Smooth muscle cell (in vitro differentiated cells): ENCODE results near the gene XIRP1. TPM values are rescaled to one million over a fixed set of nuclear protein-coding genes. Genes with fewer than 3 reads are reported as not detected.

Experiments used
- DNase-seq: peaks from one replicate; lab custom pipeline; 2025; ENCODE audit not compliant: unreplicated experiment; lab: John Stamatoyannopoulos, UW
- H2AFZ ChIP-seq: fragments of 200-600 bp; sonication (generic); 2 replicates; pipeline ENCODE4 v1.6.0; 2016; ENCODE audit warnings: antibody characterized with exemption, low read depth, mild to moderate bottlenecking
- H3F3A ChIP-seq: fragments of 200-600 bp; sonication (generic); 2 replicates; pipeline ENCODE4 v1.6.0; 2017; ENCODE audit warnings: antibody characterized with exemption, low read depth
- H3K27ac ChIP-seq: fragments of 200-600 bp; sonication (generic); 2 replicates; pipeline ENCODE4 v1.5.1; 2016; ENCODE audit warnings: low read depth, mild to moderate bottlenecking
- H3K27me3 ChIP-seq: fragments of 200-600 bp; sonication (generic); 2 replicates; pipeline ENCODE4 v1.6.1; 2016; ENCODE audit warnings: low read depth, mild to moderate bottlenecking
- H3K36me3 ChIP-seq: fragments of 200-600 bp; sonication (generic); 2 replicates; pipeline ENCODE4 v1.5.1; 2016; ENCODE audit warnings: low read depth
- H3K4me1 ChIP-seq: fragments of 200-600 bp; sonication (generic); 2 replicates; pipeline ENCODE4 v1.5.1; 2016; ENCODE audit warnings: low read depth
- H3K4me2 ChIP-seq: fragments of 200-600 bp; sonication (generic); 2 replicates; pipeline ENCODE4 v1.6.0; 2016; ENCODE audit warnings: mild to moderate bottlenecking
- H3K4me3 ChIP-seq: fragments of 200-600 bp; sonication (generic); 2 replicates; pipeline ENCODE4 v1.5.1; 2016; ENCODE audit warnings: mild to moderate bottlenecking
- H3K79me2 ChIP-seq: fragments of 200-600 bp; sonication (generic); 2 replicates; pipeline ENCODE4 v1.6.0; 2016; ENCODE audit warnings: low read depth, mild to moderate bottlenecking
- H3K9ac ChIP-seq: fragments of 200-600 bp; sonication (generic); 2 replicates; pipeline ENCODE4 v1.6.0; 2016; ENCODE audit warnings: low read depth
- H3K9me3 ChIP-seq: fragments of 200-600 bp; sonication (generic); replicated peaks from 2 replicates; pipeline ENCODE4 v1.5.1; 2016; ENCODE audit warnings: low read depth
- H4K20me1 ChIP-seq: fragments of 200-600 bp; sonication (generic); 2 replicates; pipeline ENCODE4 v1.6.0; 2016; ENCODE audit warnings: low read depth
- CTCF ChIP-seq: fragments of 200-600 bp; sonication (generic); IDR thresholded peaks from 2 replicates; pipeline ENCODE4 v1.5.1; 2017; ENCODE audit warnings: borderline replicate concordance, mild to moderate bottlenecking, antibody characterized with exemption; ENCODE audit not compliant: insufficient read depth, poor library complexity, severe bottlenecking
- WGBS: methylation state at CpG from one replicate; pipeline ENCODE4 v1.1.7; 2016; ENCODE audit warnings: low lambda C conversion rate; 5-methylcytosine and 5-hydroxymethylcytosine counted together
- polyA plus RNA-seq: library from polyadenylated mRNA; unstranded; fragments of >200 nt; fragmentation: Nextera tagmentation; extraction: Ambion mirVana; gene quantifications from 2 replicates; pipeline ENCODE4 v1.2.1, GENCODE V29; 2016
- total RNA-seq: library from RNA; depleted of rRNA; stranded (reverse); fragments of >200 nt; gene quantifications from 2 replicates; pipeline ENCODE4 v1.2.3, GENCODE V29; 2014

XIRP1 gene
- total and polyA plus RNA-seq, 2 experiments from 2014 or later: 0.13 to 0.75 TPM

- Histone ChIP-seq H3K79me2 (peaks cover 71% of the 10 kb centered on the region), H3K9ac (peak overlapping the region; percentile 100), H3F3A (peaks cover 67% of the 10 kb centered on the region), H2AFZ (no peak overlapping the region), H3K4me3 (peak overlapping the region; percentile 80), H3K4me1 (peaks cover 34% of the 10 kb centered on the region), H4K20me1 (peaks cover 87% of the 10 kb centered on the region), H3K27ac (peak overlapping the region; percentile 97), H3K4me2 (peak overlapping the region; percentile 87), H3K36me3 (peaks cover 8% of the 10 kb centered on the region), H3K27me3 (no peaks in the 10 kb centered on the region), H3K9me3 (no peaks in the 10 kb centered on the region)
- TF ChIP-seq CTCF: no peak
- no peak for DNase-seq
- 42% methylated on average over 3 of the region's 3 CpGs for WGBS
Measured at GRCh38 chr3:39149498-39150147, 42.8 kb downstream of the XIRP1 start.

- H3K9me3 ChIP-seq: no peaks in the 10 kb centered on the region
- H3K79me2 ChIP-seq: peaks cover 77% of the 10 kb centered on the region
- peaks cover 92% of the 10 kb centered on the region for H4K20me1 ChIP-seq
- H3K27ac ChIP-seq: peak overlapping the region; percentile 97
- no peak for TF ChIP-seq CTCF
- H3K27me3 ChIP-seq: no peaks in the 10 kb centered on the region
- WGBS: 31% methylated on average over 4 of the region's 4 CpGs
- H3K36me3 ChIP-seq: peaks cover 8% of the 10 kb centered on the region
- H3K4me3 ChIP-seq: peak overlapping the region; percentile 80
- H3K4me2 ChIP-seq: peak overlapping the region; percentile 87
- no peak overlapping the region for H2AFZ ChIP-seq
- no peak for DNase-seq
- H3K4me1 ChIP-seq: peaks cover 34% of the 10 kb centered on the region
- H3K9ac ChIP-seq: peak overlapping the region; percentile 74
- H3F3A ChIP-seq: peaks cover 63% of the 10 kb centered on the region
Measured at GRCh38 chr3:39149059-39149455, 43.3 kb downstream of the XIRP1 start.

- H3F3A ChIP-seq: peaks cover 62% of the 10 kb centered on the region
- H2AFZ ChIP-seq: no peak overlapping the region
- DNase-seq: no peak
- 10% methylated on average over 9 of the region's 9 CpGs for WGBS
- peaks cover 82% of the 10 kb centered on the region for H3K79me2 ChIP-seq
- peaks cover 97% of the 10 kb centered on the region for H4K20me1 ChIP-seq
- TF ChIP-seq CTCF: no peak
- H3K36me3 ChIP-seq: peaks cover 8% of the 10 kb centered on the region
- H3K27me3 ChIP-seq: no peaks in the 10 kb centered on the region
- peak overlapping the region; percentile 74 for H3K9ac ChIP-seq
- peak overlapping the region; percentile 87 for H3K4me2 ChIP-seq
- peak overlapping the region; percentile 80 for H3K4me3 ChIP-seq
- peak overlapping the region; percentile 97 for H3K27ac ChIP-seq
- H3K4me1 ChIP-seq: peaks cover 34% of the 10 kb centered on the region
- H3K9me3 ChIP-seq: no peaks in the 10 kb centered on the region
Measured at GRCh38 chr3:39148435-39149058, 43.8 kb downstream of the XIRP1 start.
